Activated CD8-positive, alpha-beta memory T cell treated with anti-CD3 and anti-CD28 coated beads, Interleukin-2, amount 50 U/mL, for 48 hours (primary cell): Measurements from ENCODE around the gene PRR19.
"Not testable (repeated sequence)": the region's sequence is repeated elsewhere in the genome, so short reads cannot be mapped to it uniquely, and the experiment has no call there.

Source experiments
- DNase-seq: peaks from one replicate; pipeline ENCODE4 v3.0.0-alpha.2; 2020

The PRR19 gene, protein sequence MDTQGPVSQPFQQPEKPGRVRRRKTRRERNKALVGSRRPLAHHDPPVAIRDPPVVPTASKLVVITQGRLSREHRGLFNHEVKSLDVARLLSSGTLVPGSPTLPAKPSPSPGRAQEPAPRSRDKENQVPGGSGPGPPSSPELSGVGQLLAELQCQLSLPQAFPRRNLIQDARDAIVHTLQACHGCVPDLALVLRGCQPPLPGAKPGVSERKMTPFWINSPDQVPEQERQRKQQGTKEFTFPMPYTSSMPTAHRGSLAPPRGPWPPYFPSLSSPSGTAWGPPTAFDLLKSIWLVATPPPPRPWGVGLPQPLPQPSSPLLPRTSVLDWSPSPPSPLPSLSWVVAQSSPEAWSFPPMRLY

DNA sequence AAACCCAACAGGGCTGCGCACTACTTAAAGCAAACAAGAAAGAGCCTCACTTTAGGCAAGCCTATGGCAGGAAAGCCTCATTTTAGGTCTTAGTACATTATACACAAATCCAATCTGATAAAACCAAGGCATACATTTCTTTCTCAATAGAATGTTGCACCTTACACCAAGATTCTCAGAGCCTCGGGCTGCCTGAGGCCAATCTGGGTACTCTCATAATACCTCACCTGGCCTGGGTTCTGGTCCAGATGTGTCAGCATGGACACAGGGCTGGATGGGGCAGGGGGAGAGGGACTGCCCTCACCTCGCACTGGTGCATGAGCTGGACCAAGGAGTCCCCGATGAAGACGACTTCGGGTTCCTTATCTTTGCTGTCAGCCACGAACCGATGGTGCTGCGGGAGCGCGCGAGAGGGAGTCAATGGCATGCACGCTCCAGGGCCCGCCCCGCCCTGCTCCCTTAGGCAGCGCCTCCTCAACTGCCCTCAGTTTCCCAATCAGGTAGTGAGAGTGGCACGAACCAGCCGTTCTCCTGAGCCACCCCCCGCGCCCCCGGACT, at the start of gene PRR19:
Gene PRR19 (plus strand): TSS at position 487 of the 558 bp plus-strand sequence. CDS start 7,453 bp downstream, outside the sequence.
- no peak for DNase-seq

DNA sequence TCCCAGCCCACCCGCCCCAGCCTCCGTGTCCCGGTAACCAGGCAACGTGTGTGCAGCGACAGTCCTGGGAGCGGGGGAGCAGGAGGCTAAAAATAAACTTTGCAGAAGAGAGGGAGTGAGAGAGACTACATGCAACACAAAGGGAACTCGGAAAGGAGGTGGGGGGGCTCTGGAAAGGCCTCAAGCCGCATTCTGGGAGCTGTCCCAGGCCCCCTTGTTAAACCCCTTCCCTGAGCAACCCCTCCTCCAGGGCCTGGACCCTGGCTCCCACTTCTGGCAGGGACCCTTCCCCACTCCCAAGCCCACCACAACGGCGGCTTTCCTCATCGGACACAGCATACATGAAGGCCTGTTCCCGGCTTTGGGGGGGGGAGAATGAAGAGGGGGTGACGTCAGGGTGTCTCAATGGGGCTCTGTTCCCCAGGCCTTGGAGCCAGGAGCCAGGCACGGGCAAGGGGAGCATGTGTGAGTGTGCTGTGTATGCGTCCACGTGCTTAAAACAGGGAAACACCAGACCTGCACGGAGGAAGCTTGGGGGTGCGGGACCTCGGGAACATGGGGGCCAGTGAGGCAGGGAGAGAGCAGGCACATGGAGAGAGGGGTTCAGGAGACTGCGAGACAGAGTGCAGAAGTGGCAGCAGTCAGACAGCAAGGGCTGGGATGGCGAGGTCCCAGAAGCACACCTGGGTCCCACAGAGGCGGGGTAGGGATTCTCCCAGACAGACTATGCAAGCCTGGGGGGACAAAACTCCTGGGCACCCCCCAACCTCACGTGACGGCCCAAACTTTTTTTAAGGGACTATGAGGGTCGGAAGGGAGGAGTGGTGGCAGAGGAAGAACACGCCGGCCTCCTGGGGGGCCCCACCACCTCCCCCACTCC, 49.3 kb upstream of the PRR19 start:
- DNase-seq, result no peak

DNA sequence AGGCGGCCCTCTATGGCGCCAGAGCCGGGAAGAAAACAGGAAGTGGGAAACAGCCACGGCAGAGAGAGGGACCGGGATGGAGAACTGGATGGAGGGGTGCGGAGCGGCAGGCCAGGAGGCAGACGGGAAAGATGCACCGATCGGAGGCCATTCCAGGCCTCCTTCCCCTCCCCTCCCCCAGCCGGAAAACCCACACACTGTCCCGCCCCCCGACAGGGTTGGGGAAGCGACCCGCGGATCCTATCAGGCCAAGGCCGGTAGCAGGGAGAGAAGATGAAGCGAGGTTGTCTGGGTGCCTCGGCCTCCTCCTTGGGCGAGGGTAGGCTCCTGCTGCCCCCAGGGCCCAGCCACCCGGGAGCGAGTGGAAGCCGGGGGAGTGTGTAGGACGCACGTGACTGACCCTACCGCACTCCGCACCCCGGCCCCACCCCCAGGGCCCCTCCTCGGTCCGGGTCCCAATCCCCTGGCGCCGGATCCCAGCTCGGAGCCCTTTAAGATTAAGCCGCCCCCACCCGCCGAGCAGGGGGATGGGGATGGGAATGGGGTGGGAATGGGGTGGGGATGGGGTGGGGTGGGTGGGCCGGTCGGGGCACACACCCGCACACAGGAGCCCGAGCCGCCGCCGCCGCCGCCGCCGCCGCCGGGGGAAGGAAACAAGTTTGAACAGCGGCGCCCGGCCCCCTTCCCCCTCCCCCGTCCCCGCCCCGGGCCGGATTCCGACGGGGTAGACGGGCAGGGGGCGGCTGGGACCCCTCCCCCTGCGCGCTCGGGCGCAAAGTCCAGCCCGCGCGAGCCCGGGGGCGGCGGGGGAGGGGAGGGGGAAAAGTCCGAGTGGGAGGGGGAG, 48.5 kb upstream of the PRR19 start:
- peak; percentile 80 for DNase-seq

DNA sequence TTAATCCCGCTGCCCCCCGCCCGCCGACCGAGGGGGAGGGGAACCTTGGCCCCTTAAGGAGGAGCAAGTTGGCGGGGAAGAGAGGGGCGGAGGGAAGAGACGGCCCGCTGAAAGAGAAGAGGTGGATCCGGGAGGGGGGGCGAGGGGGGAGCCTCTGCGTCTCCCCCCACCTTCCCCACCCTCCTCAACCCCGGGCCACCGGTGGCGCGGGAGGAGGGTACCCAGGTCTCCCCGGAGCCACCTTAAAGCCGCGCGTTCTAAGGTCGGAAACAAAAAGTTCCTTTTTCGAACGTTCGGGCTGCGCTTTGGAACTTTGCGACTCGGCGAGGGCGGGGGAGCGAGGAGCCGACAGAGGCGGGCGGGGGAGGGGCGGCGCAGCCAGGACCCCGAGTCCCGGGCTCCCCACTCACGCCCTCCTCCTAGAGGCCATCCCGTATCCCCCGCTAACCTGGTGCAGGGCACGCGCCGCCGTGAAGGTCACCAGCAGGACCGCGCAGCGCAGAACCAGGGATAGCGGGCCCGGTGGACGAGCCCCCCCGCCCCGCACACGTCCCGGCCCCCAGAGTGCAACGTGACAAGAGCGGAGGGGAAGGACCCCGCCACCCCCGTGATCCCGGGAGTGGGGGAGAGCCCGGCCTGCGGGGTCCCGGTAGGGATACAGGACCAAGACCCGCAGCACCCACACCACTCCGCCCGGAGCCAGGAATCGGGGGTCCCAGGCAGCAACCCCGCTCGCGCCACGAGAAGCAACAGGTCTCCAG, 47.7 kb upstream of the PRR19 start:
- DNase-seq, result peak; percentile 84

DNA sequence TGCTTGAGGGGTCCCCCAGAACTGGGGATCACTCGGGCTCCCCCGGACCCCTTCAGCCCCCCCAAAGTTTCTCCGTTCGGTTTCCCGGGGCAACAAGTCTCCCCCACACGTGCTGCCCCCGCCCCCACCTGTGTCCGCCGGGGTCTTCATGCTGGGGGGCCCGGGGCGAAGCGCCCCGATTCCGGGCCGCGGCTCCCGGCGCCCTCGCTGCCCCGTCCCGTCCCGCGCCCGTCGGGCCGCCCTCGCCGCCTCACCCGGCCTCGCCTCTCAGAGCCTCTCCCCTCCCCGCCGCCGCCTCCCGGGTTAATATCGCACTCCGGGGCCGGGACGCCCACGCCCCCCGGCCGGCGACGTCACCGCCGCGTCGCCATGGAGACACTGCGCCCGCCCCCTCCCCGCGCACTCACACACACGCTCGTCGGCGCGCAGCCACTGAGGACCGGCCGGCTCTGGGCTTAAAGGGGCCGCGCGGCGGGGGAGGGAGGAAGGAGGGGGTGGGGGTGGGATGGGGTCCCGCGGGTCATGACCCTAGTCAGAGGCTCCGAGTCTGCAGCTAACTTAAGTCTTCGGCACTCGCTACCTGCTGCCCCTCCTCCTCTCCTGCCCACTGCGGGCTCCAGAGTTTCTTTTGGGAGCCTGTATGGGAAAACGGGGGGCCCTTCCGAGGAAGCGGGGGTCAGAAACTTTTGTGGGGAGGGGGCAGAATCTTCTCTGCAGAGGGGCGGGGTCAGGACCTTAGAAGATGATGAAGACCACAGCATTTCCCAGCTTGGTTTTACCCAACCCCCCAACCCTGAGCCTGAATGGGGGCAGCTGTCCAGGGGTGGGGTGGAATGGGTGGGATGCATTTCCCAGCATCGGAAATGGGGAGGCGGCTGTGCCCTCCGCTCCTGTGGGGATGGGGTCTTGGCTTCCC, 46.8 kb upstream of the PRR19 start, which contains the start of gene ERF:
Gene ERF (minus strand): TSS at position 279 of the 916 bp plus-strand sequence. CDS start 129 bp downstream, at position 150.
- DNase-seq, result peak; percentile 98

DNA sequence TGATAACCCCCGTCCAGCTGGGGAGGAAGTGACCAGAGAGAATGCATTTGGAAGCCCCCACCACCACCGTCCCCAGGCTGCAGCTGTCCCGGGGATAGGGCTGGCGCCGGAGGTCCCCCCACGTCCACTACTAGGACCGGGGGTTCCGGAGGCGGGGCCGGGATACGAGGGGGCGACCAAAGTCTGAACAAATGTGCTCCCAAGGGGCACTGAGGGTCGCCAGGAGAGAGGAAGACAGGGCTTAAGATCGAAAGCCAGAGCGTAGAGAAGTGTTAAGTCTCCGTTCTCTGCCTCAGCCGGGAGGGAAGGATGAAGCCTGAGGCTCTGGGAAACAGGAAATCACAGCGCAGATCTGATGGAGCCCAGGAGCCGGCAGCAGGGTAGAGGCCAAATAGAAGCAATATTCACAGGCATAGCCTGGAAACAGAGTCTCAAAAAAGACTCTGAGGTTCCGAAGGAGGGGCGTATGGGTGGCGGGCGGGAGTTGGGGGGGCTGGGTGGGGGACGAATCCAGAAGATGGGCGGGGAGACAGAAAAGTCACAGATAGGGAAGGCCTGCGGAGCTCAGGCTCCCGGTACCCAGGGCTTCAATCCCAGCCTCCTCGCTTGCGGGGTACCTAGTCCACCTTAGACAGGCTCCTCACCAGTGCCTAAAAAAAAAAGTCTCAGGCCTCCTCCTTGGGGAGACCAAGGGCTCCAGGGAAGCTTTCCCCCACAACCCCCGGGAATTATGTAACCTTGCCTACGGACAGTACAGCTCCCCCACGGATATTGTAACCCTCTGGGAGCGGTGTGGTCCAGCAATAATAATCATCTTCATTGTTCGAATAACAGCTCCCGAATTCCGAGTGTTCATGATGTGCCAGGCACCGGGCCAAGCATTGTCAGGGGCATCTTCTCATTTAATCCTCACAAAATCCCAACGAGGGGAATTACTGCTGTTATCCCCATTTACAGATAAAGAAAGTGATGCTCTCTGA, 45.9 kb upstream of the PRR19 start:
- DNase-seq, result no peak

DNA sequence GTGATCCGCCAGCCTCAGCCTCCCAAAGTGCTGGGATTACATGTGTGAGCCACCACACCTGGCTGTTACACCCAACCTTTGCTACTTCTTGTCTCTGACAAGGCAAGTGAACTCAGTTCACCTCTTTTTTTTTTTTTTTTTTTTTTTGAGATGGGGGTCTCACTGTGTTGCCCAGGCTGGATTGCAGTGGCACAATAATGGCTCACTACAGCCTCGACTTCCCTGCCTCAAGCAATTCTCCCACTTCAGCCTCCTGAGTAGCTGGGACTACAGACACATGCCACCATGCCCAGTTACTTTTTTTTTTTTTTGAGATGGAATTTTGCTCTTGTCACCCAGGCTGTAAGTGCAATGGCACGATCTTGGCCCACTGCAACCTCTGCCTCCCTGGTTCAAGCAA, 44.1 kb upstream of the PRR19 start:
- DNase-seq, result not testable (repeated sequence)

DNA sequence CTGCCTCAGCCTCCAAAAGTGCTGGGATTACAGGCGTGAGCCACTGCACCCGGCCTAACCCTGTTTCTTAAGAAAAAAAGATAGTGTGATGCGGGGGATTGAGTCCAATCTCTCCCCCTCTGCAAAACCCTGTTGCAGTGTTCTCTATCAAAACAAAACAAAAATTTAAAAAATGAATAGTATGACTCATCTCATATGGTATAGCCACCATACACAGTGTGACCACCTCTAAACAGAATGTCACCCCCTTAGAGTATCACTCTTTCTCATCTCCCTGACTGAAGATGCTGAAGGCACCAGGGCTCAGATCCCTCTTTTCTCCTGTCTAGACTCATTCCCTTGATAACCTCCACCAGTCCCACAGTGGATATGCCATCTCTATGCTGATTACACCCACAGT, 40.2 kb upstream of the PRR19 start:
- no peak for DNase-seq

DNA sequence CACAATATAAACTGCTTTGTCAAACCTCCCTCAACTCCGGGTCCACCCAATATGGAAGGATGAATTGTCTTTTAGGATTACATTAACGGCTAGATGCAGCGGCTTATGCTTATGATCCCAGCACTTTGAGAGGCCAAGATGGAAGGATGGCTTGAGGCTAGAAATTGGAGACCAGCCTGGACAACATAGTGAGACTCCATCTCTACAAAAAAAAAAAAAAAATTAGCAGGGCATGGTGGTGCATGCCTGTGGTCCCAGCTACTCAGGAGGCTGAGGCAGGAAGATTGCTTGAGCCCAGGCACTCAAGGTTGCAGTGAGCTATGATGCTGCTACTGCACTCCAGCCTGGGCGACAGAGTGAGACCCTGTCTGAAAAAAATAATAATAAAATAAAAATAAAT, 35.8 kb upstream of the PRR19 start:
- DNase-seq, result not testable (repeated sequence)

DNA sequence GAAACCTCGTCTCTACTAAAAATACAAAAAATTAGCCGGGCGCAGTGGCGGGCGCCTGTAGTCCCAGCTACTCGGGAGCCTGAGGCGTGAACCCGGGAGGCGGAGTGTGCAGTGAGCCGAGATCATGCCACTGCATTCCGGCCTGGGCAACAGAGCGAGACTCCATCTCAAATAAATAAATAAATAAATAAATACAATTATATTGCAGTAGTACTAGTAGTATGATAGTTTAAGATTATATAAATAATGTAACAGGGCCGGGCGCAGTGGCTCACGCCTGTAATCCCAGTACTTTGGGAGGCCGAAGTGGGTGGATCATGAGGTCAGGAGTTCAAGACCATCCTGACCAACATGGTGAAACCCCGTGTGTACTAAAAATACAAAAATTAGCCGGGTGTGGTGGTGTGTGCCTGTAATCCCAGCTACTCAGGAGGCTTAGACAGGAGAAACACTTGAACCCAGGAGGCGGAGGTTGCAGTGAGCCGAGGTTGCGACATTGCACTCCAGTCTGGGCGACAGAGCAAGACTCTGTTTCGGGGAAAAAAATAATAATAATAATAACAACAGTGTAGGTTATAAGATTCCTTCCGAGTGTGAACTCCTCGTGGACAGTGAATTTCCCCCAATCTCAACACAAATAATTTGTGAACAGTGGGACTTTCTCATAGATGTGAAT, 34.9 kb upstream of the PRR19 start:
- DNase-seq, result not testable (repeated sequence)

DNA sequence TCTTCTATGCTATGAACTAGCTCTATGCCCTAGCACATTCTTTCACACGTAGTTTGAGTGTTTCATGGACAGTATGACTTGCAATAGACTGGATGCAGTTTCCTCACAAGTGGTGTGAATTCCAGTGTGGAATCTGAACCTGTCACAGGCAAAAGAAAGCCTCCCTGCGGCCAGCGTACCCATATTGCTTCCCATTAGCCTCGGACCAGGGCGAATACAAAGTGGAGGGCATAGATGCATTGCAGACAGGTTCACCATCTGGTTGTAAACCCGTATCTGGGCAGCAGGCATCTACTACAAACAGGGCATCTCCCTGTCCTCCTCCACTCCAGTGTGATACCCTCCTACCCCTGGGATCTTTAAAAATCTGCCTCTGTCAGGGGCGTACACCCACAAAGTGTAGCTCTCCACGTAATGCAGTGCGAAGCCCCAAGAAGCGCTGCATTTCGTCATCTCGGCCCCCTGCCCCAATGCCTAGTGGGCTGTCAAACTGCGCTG, 34.2 kb upstream of the PRR19 start:
- DNase-seq, result no peak

DNA sequence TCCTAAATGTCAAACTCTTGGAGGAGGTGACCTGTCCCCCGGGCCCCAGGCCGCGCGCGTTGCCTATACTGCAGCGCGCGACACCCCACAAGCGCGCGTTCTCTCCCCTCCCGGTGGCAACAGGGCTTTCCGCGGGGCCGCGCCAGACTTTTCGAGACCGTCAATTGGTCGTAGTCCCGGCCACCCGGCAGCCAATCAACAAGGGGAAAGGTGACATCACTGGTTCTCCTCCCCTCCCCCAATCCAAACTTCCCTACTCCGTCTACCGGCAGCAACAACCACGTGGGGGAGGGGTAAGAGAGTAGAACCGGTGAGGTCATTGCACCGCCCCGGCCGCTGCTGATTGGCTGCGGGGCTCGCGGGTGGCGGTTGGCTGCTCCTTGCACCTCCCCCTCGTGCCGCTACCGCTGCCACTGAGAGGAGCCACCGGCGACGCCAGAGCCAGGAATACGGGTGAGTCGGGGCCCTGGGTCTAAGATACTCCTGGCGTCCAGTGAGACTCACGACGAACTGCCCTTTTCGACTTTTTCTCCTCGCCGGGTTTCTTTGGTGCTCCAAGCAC, 33.7 kb upstream of the PRR19 start:
- peak; percentile 96 for DNase-seq

DNA sequence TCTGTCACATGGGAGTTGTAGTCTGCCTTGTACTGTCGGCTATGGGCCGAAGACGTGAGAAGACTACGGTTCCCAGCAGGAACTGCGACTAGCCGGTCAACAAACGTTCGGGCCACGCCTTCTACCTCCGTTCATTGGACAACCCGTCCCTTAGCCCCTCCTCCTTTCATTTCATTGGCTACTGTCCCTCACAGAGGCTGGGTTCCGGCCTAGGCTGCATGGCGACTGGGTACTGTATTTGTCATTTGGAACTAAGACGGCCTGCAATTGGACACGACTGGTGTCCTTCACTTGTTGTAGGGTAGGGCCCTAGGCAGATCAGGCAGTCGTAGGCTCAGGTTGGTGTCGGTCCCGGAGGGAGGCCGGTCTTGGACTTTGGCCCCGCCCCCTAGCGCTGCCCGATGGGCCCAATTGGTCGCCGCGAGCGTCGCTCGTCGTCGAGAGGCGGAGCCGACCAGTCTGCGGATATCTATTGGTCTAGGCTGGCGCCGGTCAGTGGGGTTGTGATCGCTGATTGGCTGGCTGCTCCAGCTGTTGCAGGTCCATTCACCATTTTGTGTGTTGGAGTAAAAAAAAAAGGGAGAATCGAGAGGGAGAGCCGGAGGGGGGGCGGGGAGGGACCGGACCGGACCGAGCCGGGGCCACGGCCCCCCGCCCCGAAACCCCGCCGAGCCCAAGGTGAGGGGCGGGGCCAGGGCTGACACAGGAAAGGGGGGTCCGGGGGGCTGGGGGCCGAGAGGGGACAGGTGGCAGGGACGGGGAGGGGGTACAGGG, 33.0 kb upstream of the PRR19 start, which contains the start of gene CIC:
Gene CIC (plus strand): TSS at position 549 of the 774 bp plus-strand sequence. CDS start 2,532 bp downstream, outside the sequence.
- DNase-seq, result peak; percentile 99

DNA sequence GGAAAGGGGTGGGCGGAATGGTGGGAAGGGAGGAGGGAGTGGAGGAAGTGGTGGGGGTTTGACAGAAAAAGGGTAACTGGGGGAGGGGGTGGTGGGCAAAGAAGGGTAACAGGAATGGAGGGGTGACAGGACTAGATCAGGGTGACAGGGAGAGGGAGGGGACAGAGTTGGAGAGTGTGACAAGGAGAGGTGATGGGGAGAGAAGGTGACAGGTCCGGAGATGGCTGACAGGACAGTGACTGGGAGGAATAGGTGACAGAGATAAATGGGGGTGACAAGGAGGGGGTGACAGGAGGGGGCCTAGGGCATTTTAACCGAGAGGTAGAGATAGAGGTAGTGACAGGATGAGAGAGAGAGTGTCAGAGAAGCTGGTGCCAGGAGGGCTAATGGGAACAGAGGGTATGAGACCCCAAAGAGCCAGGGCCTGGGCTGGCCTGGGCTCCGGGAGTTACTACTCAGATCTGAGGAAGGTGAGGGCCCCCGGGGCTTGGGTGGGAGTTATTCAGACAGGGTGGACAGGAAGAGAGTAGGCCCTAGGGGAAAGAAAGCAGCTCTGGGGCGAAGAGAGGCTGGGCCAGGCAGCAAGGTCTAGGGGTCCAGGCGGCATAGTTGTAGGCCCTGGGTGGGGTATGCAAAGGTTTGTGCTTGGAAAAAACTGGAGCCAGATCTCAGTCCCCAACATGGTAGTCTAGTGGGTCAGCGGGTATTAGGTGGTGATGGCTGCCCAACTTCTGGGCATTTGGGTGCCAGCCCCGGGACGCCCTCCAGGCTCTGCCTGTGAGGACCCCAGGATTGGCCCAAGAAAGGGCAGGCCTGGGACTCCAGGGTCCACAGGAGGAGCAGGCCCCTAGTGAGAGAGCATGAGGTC, 32.2 kb upstream of the PRR19 start:
- DNase-seq, result no peak

DNA sequence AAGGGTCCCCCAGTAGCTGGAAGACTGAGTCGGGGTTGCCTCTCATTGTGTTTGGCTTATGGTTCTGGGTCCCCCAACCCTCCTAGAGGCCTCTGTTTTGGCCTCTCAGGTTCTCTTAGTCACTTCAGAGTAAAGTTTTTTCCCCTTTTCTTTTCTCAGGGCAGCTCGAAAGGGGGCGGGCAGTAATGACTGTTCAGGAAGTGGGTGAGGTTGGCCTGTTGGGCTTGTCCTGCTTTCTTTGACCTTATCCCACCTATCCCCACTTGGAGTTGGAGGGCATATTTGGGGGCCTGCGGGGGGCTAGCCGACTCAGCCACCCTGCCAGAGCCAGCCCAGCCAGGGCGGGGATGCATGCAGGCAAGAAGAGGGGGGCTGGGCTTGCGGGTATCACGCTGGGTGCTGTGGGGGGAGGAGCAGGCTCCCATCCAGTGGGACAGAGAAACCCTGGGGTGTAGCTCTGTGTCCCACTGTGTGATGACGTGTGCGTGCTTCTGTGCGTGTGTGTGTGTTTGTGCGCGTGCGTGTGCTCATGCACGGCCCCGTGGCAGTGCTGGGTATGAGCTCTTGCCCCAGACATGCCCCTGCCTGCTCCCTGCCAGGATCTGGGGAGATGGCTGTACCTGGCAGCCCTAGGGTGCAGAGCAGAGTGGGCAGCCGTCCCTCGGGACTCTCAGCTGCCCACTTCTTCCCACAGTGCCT, 31.4 kb upstream of the PRR19 start:
- DNase-seq, result peak; percentile 82

DNA sequence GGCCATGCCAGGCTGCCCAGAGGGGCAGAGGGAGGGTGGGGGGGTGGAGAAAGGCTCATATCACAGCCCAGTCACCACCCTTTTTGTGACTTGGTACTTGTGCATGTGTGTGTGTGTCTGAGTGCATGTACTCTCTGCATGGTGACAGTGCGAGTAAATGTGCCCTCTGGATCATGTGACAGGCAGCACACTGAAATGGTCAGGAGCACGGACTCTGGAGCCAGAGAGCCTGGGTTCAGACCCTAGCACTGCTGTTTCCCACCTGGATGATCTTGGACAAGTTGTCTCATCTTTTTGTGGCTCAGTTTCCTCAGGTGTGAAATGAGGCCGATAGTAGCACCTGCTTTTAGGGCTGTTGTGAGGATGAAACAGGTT, 30.9 kb upstream of the PRR19 start:
- DNase-seq, result no peak
